ENCODE data around the gene SIPA1L3.

GRCh38 chr19:37872383-37872782, 34.6 kb upstream of the SIPA1L3 start:
- no peak for TF ChIP-seq CTCF (conservative IDR thresholded peaks at IDR 0.05; ENCODE audit: low read depth in 2 of 2)
- no peak for TF ChIP-seq JUNB (IDR thresholded peaks at IDR 0.05; ENCODE audit: unreplicated experiment)
- TF ChIP-seq POLR2AphosphoS5 (IDR thresholded peaks at IDR 0.05; ENCODE audit: low read depth): no peak
- no peak for TF ChIP-seq EZH2 (IDR thresholded peaks at IDR 0.05; ENCODE audit: low read depth, unreplicated experiment)
- TF ChIP-seq ETS1 (IDR thresholded peaks at IDR 0.05): no peak

Data from GM23338 (cell line).